SJCRH30 (cell line): ENCODE data around the gene RAMP3. TPM values are rescaled to one million over a fixed set of nuclear protein-coding genes. Genes with fewer than 3 reads are reported as not detected.

Experiments used
- DNase-seq, 2 experiments: peaks; one replicate each; pipeline ENCODE4 v3.0.0-alpha.2; 2015 to 2020
- H3K27ac ChIP-seq: fragments of 250-450 bp; sonication (Bioruptor Pico); 2 replicates; pipeline ENCODE4 v1.5.1; 2020; ENCODE audit warnings: mild to moderate bottlenecking, moderate library complexity
- H3K27me3 ChIP-seq: fragments of 250-450 bp; sonication (Bioruptor Pico); 2 replicates; pipeline ENCODE4 v1.5.1; 2020; ENCODE audit warnings: mild to moderate bottlenecking, moderate library complexity
- H3K36me3 ChIP-seq: fragments of 250-450 bp; sonication (Bioruptor Pico); 2 replicates; pipeline ENCODE4 v1.5.1; 2020; ENCODE audit warnings: mild to moderate bottlenecking, moderate library complexity
- H3K4me1 ChIP-seq: fragments of 250-450 bp; sonication (Bioruptor Pico); 2 replicates; pipeline ENCODE4 v1.5.1; 2020; ENCODE audit warnings: mild to moderate bottlenecking, moderate library complexity
- H3K4me3 ChIP-seq: fragments of 250-450 bp; sonication (Bioruptor Pico); 2 replicates; pipeline ENCODE4 v1.5.1; 2020; ENCODE audit warnings: mild to moderate bottlenecking, moderate library complexity
- H3K9me3 ChIP-seq: fragments of 250-450 bp; sonication (Bioruptor Pico); replicated peaks from 2 replicates; pipeline ENCODE4 v1.5.1; 2020; ENCODE audit warnings: mild to moderate bottlenecking, moderate library complexity
- total RNA-seq: library from RNA; depleted of rRNA; stranded (reverse); fragments of >200 nt; shearing (Covaris generic); gene quantifications from 2 replicates; pipeline ENCODE4 v1.2.3, GENCODE V29; 2014

RAMP3 gene
- total RNA-seq, 1 experiment from 2014 or later = not detected

- H3K27ac ChIP-seq = no peak overlapping the region
- no peaks in the 10 kb centered on the region for H3K4me1 ChIP-seq
- H3K9me3 ChIP-seq = no peaks in the 10 kb centered on the region
- peaks cover 20% of the 10 kb centered on the region for H3K27me3 ChIP-seq
- DNase-seq = no peak
- H3K36me3 ChIP-seq = no peaks in the 10 kb centered on the region
- H3K4me3 ChIP-seq = no peak overlapping the region
Measured at GRCh38 chr7:45176886-45177731, 19.5 kb downstream of the RAMP3 start.

GRCh38 chr7:45177801-45178200 lies 20.2 kb downstream of the RAMP3 start:
- Histone ChIP-seq H3K27me3 (peaks cover 20% of the 10 kb centered on the region), H3K27ac (no peak overlapping the region), H3K9me3 (no peaks in the 10 kb centered on the region), H3K4me1 (no peaks in the 10 kb centered on the region), H3K4me3 (no peak overlapping the region), H3K36me3 (no peaks in the 10 kb centered on the region)
- DNase-seq = no peak

- no peak overlapping the region for H3K27ac ChIP-seq
- H3K4me3 ChIP-seq = no peak overlapping the region
- H3K36me3 ChIP-seq = no peaks in the 10 kb centered on the region
- no peaks in the 10 kb centered on the region for H3K9me3 ChIP-seq
- no peaks in the 10 kb centered on the region for H3K4me1 ChIP-seq
- peak; percentile 20 to 23 for DNase-seq
- H3K27me3 ChIP-seq = peaks cover 20% of the 10 kb centered on the region
Measured at GRCh38 chr7:45178241-45179225, 20.9 kb downstream of the RAMP3 start.

GRCh38 chr7:45179666-45180065 lies 22.1 kb downstream of the RAMP3 start:
- H3K36me3 ChIP-seq = no peaks in the 10 kb centered on the region
- no peak overlapping the region for H3K27ac ChIP-seq
- DNase-seq = no peak
- H3K9me3 ChIP-seq = no peaks in the 10 kb centered on the region
- H3K27me3 ChIP-seq = peaks cover 23% of the 10 kb centered on the region
- no peaks in the 10 kb centered on the region for H3K4me1 ChIP-seq
- H3K4me3 ChIP-seq = no peak overlapping the region

- no peak for DNase-seq
- Histone ChIP-seq H3K4me1 (no peaks in the 10 kb centered on the region), H3K4me3 (no peak overlapping the region), H3K27ac (no peak overlapping the region), H3K36me3 (no peaks in the 10 kb centered on the region), H3K27me3 (peaks cover 22% of the 10 kb centered on the region; the same call in 1 of the 2 replicates), H3K9me3 (no peaks in the 10 kb centered on the region)
Measured at GRCh38 chr7:45180084-45180986, 22.7 kb downstream of the RAMP3 start.

- peaks cover 21% of the 10 kb centered on the region; the same call in 1 of the 2 replicates for H3K27me3 ChIP-seq
- DNase-seq = no peak
- H3K27ac ChIP-seq = no peak overlapping the region
- H3K4me3 ChIP-seq = no peak overlapping the region
- H3K4me1 ChIP-seq = no peaks in the 10 kb centered on the region
- H3K36me3 ChIP-seq = no peaks in the 10 kb centered on the region
- no peaks in the 10 kb centered on the region for H3K9me3 ChIP-seq
Measured at GRCh38 chr7:45181286-45181960, 23.8 kb downstream of the RAMP3 start.

- H3K27ac ChIP-seq = no peak overlapping the region
- no peak for DNase-seq
- peaks cover 19% of the 10 kb centered on the region; the same call in 1 of the 2 replicates for H3K27me3 ChIP-seq
- no peak overlapping the region for H3K4me3 ChIP-seq
- no peaks in the 10 kb centered on the region for H3K36me3 ChIP-seq
- no peaks in the 10 kb centered on the region for H3K4me1 ChIP-seq
- no peaks in the 10 kb centered on the region for H3K9me3 ChIP-seq
Measured at GRCh38 chr7:45181991-45182855, 24.6 kb downstream of the RAMP3 start.

GRCh38 chr7:45182856-45183710 lies 25.5 kb downstream of the RAMP3 start:
- peaks cover 20% of the 10 kb centered on the region; the same call in 1 of the 2 replicates for H3K27me3 ChIP-seq
- DNase-seq = no peak

GRCh38 chr7:45183711-45184210 lies 26.2 kb downstream of the RAMP3 start:
- DNase-seq = no peak
- H3K9me3 ChIP-seq = no peaks in the 10 kb centered on the region
- H3K36me3 ChIP-seq = no peaks in the 10 kb centered on the region
- H3K27me3 ChIP-seq = peaks cover 16% of the 10 kb centered on the region; the same call in 1 of the 2 replicates
- no peak overlapping the region for H3K4me3 ChIP-seq
- H3K4me1 ChIP-seq = no peaks in the 10 kb centered on the region
- H3K27ac ChIP-seq = no peak overlapping the region

More at GRCh38 chr7:45182856-45183710, 25.5 kb downstream of the RAMP3 start:
- no peak overlapping the region for H3K4me3 ChIP-seq
- no peak overlapping the region for H3K27ac ChIP-seq
- H3K9me3 ChIP-seq = no peaks in the 10 kb centered on the region
- no peaks in the 10 kb centered on the region for H3K4me1 ChIP-seq
- H3K36me3 ChIP-seq = no peaks in the 10 kb centered on the region

- Histone ChIP-seq H3K36me3 (no peaks in the 10 kb centered on the region), H3K4me3 (no peak overlapping the region), H3K27ac (no peak overlapping the region), H3K4me1 (no peaks in the 10 kb centered on the region), H3K9me3 (no peaks in the 10 kb centered on the region), H3K27me3 (peaks cover 14% of the 10 kb centered on the region; the same call in 1 of the 2 replicates)
- DNase-seq = no peak
Measured at GRCh38 chr7:45184326-45185027, 26.9 kb downstream of the RAMP3 start.

- Histone ChIP-seq H3K27ac (no peak overlapping the region), H3K4me3 (no peak overlapping the region), H3K4me1 (no peaks in the 10 kb centered on the region), H3K27me3 (peaks cover 14% of the 10 kb centered on the region; the same call in 1 of the 2 replicates), H3K9me3 (no peaks in the 10 kb centered on the region), H3K36me3 (no peaks in the 10 kb centered on the region)
- DNase-seq = no peak
Measured at GRCh38 chr7:45185028-45185863, 27.7 kb downstream of the RAMP3 start.
